ENCODE data around the gene SHISA5.

The SHISA5 gene

GRCh38 chr3:48418651-48419050 is 85.3 kb downstream of the SHISA5 start:
- DNase-seq (ENCODE audit: low read depth in 2 of 3, low spot score in 2 of 3), result no peak

GRCh38 chr3:48418140-48418539 is 85.8 kb downstream of the SHISA5 start:
- DNase-seq (ENCODE audit: low read depth in 2 of 3, low spot score in 2 of 3), result no peak

All from activated CD8-positive, alpha-beta memory T cell treated with anti-CD3 and anti-CD28 coated beads for 48 hours (primary cell).